Measurements from ENCODE around the gene SEMA6C. TPM values are rescaled to one million over a fixed set of nuclear protein-coding genes. Genes with fewer than 3 reads are reported as not detected.

The SEMA6C gene
- total and polyA plus RNA-seq, 2 of the 13 experiments (the other 11 are each of a cell fraction or from before 2014, with no cell fraction given) = 1.4 to 2.9 TPM

GRCh38 chr1:151189637-151190445, 43.4 kb upstream of the SEMA6C start, which contains the start of gene VPS72 (continued):
- TF ChIP-seq ZSCAN31 (CRISPR knock-in tag; IDR thresholded peaks at IDR 0.05; ENCODE audit: low read depth) (0 out of 2 replicates have a peak, but pooled peaks have one; percentile 39), HDAC1 (CRISPR knock-in tag; IDR thresholded peaks at IDR 0.05) (peak; percentile 86), ZNF512 (CRISPR knock-in tag; IDR thresholded peaks at IDR 0.05) (no peak), ELF4 (CRISPR knock-in tag; IDR thresholded peaks at IDR 0.05; ENCODE audit: borderline replicate concordance) (peak; percentile 87), CAMTA2 (CRISPR knock-in tag; IDR thresholded peaks at IDR 0.05; ENCODE audit: borderline replicate concordance) (no peak), ZNF543 (CRISPR knock-in tag; IDR thresholded peaks at IDR 0.05) (peak; percentile 42; the same call in 1 of the 2 replicates), CREM (IDR thresholded peaks at IDR 0.05) (peak; percentile 65), CREM (CRISPR knock-in tag; IDR thresholded peaks at IDR 0.05) (no peak), GABPB1 (CRISPR knock-in tag; IDR thresholded peaks at IDR 0.05) (peak; percentile 97), HNF1B (CRISPR knock-in tag; IDR thresholded peaks at IDR 0.05) (peak; percentile 78), NR2F6 (IDR thresholded peaks at IDR 0.05) (peak; percentile 23; the same call in 1 of the 2 replicates), NR2F6 (CRISPR knock-in tag; IDR thresholded peaks at IDR 0.05) (peak; percentile 51; the same call in 1 of the 2 replicates), ZNF670 (CRISPR knock-in tag; IDR thresholded peaks at IDR 0.05; ENCODE audit: borderline replicate concordance) (no peak), HOXA7 (CRISPR knock-in tag; IDR thresholded peaks at IDR 0.05) (no peak), KAT8 (CRISPR knock-in tag; IDR thresholded peaks at IDR 0.05) (peak; percentile 98), RFXAP (CRISPR knock-in tag; IDR thresholded peaks at IDR 0.05; ENCODE audit: borderline replicate concordance) (peak; percentile 50; the same call in 1 of the 2 replicates), ZFYVE20 (CRISPR knock-in tag; IDR thresholded peaks at IDR 0.05; ENCODE audit: borderline replicate concordance, low read depth) (no peak), MBD4 (IDR thresholded peaks at IDR 0.05; ENCODE audit: borderline replicate concordance, low read length) (no peak)
- TF ChIP-seq, protein P1, sequence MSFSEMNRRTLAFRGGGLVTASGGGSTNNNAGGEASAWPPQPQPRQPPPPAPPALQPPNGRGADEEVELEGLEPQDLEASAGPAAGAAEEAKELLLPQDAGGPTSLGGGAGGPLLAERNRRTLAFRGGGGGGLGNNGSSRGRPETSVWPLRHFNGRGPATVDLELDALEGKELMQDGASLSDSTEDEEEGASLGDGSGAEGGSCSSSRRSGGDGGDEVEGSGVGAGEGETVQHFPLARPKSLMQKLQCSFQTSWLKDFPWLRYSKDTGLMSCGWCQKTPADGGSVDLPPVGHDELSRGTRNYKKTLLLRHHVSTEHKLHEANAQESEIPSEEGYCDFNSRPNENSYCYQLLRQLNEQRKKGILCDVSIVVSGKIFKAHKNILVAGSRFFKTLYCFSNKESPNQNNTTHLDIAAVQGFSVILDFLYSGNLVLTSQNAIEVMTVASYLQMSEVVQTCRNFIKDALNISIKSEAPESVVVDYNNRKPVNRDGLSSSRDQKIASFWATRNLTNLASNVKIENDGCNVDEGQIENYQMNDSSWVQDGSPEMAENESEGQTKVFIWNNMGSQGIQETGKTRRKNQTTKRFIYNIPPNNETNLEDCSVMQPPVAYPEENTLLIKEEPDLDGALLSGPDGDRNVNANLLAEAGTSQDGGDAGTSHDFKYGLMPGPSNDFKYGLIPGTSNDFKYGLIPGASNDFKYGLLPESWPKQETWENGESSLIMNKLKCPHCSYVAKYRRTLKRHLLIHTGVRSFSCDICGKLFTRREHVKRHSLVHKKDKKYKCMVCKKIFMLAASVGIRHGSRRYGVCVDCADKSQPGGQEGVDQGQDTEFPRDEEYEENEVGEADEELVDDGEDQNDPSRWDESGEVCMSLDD (CRISPR knock-in tag; IDR thresholded peaks at IDR 0.05; ENCODE audit: borderline replicate concordance) = peak; percentile 44; the same call in 1 of the 2 replicates
- TF ChIP-seq, protein P2, sequence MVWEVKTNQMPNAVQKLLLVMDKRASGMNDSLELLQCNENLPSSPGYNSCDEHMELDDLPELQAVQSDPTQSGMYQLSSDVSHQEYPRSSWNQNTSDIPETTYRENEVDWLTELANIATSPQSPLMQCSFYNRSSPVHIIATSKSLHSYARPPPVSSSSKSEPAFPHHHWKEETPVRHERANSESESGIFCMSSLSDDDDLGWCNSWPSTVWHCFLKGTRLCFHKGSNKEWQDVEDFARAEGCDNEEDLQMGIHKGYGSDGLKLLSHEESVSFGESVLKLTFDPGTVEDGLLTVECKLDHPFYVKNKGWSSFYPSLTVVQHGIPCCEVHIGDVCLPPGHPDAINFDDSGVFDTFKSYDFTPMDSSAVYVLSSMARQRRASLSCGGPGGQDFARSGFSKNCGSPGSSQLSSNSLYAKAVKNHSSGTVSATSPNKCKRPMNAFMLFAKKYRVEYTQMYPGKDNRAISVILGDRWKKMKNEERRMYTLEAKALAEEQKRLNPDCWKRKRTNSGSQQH (CRISPR knock-in tag; IDR thresholded peaks at IDR 0.05; ENCODE audit: low read depth) = no peak
- TF ChIP-seq, protein P3, sequence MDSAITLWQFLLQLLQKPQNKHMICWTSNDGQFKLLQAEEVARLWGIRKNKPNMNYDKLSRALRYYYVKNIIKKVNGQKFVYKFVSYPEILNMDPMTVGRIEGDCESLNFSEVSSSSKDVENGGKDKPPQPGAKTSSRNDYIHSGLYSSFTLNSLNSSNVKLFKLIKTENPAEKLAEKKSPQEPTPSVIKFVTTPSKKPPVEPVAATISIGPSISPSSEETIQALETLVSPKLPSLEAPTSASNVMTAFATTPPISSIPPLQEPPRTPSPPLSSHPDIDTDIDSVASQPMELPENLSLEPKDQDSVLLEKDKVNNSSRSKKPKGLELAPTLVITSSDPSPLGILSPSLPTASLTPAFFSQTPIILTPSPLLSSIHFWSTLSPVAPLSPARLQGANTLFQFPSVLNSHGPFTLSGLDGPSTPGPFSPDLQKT (CRISPR knock-in tag; IDR thresholded peaks at IDR 0.05; ENCODE audit: borderline replicate concordance) = peak; percentile 67; the same call in 1 of the 2 replicates
